Fibroblast of pulmonary artery (primary cell): ENCODE measurements around the gene BORA.

Experiments
- DNase-seq: peaks from one replicate; pipeline ENCODE4 v3.0.0-alpha.2; 2010; ENCODE audit warnings: low read depth
- H3K4me3 ChIP-seq: replicated peaks from 2 replicates; pipeline ENCODE4 v1.5.1; 2011; ENCODE audit warnings: low read depth, mild to moderate bottlenecking, control low read depth, low read length, moderate library complexity
- CTCF ChIP-seq: IDR thresholded peaks from 2 replicates; pipeline ENCODE4 v1.5.1; 2011; ENCODE audit warnings: mild to moderate bottlenecking, control low read depth, low read length, inconsistent platforms; ENCODE audit errors: missing control alignments

BORA gene

GRCh38 chr13:72728290-72728605 lies 525 bp downstream of the BORA start:
- peak overlapping the region; percentile 98 for H3K4me3 ChIP-seq
- DNase-seq, result no peak
- TF ChIP-seq CTCF, result no peak

- no peak for TF ChIP-seq CTCF
- DNase-seq, result no peak
- no peak overlapping the region for H3K4me3 ChIP-seq
Measured at GRCh38 chr13:72737033-72737432, 9.3 kb downstream of the BORA start.

- DNase-seq, result no peak
- no peak for TF ChIP-seq CTCF
- no peak overlapping the region for H3K4me3 ChIP-seq
Measured at GRCh38 chr13:72740015-72740414, 12.3 kb downstream of the BORA start.

GRCh38 chr13:72745260-72745659 lies 17.5 kb downstream of the BORA start:
- DNase-seq, result no peak
- TF ChIP-seq CTCF, result no peak
- H3K4me3 ChIP-seq, result no peak overlapping the region

- no peak for TF ChIP-seq CTCF
- H3K4me3 ChIP-seq, result no peak overlapping the region
- no peak for DNase-seq
Measured at GRCh38 chr13:72751220-72751619, 23.5 kb downstream of the BORA start.

GRCh38 chr13:72754111-72754510 lies 26.4 kb downstream of the BORA start:
- no peak for TF ChIP-seq CTCF
- no peak for DNase-seq
- H3K4me3 ChIP-seq, result no peak overlapping the region

- DNase-seq, result no peak
- H3K4me3 ChIP-seq, result no peak overlapping the region
- TF ChIP-seq CTCF, result no peak
Measured at GRCh38 chr13:72757792-72758535, 30.2 kb downstream of the BORA start.
